ENCODE results near the gene ALLC.

DNA sequence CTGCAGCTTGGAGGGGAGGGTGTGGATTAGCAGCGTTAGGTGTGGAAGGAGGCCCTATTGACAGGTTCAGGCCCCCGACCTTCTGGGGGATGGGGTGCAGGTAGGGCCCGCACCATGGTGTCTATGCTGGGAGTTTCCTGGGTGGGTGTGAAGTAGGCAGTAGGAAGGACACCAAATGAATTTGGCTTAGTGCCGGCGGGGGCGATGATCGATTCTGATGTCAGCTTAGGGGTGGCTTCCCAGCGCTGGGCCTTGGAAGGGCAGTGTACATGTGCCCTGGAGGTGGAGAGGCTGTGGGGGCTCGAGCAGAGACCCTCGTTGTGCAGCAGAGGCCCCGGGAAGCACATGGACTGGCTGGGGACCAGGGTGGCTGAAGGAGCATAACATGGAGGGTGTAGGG is 67.0 kb downstream of the ALLC start:
- TF ChIP-seq, protein P1, sequence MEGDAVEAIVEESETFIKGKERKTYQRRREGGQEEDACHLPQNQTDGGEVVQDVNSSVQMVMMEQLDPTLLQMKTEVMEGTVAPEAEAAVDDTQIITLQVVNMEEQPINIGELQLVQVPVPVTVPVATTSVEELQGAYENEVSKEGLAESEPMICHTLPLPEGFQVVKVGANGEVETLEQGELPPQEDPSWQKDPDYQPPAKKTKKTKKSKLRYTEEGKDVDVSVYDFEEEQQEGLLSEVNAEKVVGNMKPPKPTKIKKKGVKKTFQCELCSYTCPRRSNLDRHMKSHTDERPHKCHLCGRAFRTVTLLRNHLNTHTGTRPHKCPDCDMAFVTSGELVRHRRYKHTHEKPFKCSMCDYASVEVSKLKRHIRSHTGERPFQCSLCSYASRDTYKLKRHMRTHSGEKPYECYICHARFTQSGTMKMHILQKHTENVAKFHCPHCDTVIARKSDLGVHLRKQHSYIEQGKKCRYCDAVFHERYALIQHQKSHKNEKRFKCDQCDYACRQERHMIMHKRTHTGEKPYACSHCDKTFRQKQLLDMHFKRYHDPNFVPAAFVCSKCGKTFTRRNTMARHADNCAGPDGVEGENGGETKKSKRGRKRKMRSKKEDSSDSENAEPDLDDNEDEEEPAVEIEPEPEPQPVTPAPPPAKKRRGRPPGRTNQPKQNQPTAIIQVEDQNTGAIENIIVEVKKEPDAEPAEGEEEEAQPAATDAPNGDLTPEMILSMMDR (IDR thresholded peaks at IDR 0.05 in 8 of 11, conservative IDR thresholded peaks at IDR 0.05 in 3 of 11), result no peak
- no peak for TF ChIP-seq POLR2A (IDR thresholded peaks at IDR 0.05)
